ENCODE data around the gene MAN1A1.

MAN1A1 gene

GRCh38 chr6:119313937-119314884, 35.4 kb downstream of the MAN1A1 start:
- no peaks in the 10 kb centered on the region for H3K9me2 ChIP-seq (replicated peaks; ENCODE audit: low read depth, low read length)
- peak overlapping the region; percentile 50 for H3K4me2 ChIP-seq (ENCODE audit: low read depth, low read length, poor library complexity, severe bottlenecking)
- no peaks in the 10 kb centered on the region; the same call in 1 of the 2 replicates for H3F3A ChIP-seq (ENCODE audit: low read depth)
- no peaks in the 10 kb centered on the region for H3K27me3 ChIP-seq (ENCODE audit: insufficient read depth, low read length, poor library complexity, severe bottlenecking)
- H3K9me3 ChIP-seq (ENCODE audit: insufficient read depth, low read depth, low read length): no peaks in the 10 kb centered on the region
- no peak overlapping the region for H2AFZ ChIP-seq (ENCODE audit: low read length)
- TF ChIP-seq CTCF (conservative IDR thresholded peaks at IDR 0.05; ENCODE audit: low read length): no peak
- no peaks in the 10 kb centered on the region for H4K20me1 ChIP-seq (ENCODE audit: insufficient read depth, low read length, poor library complexity, severe bottlenecking)
- peak overlapping the region; percentile 34 for H3K4me3 ChIP-seq (ENCODE audit: low read length, poor library complexity, severe bottlenecking)
- peaks cover 13% of the 10 kb centered on the region; the same call in 1 of the 2 replicates for H3K79me2 ChIP-seq (ENCODE audit: insufficient read depth, low read length)
- H3K36me3 ChIP-seq (ENCODE audit: insufficient read depth, low read length): no peaks in the 10 kb centered on the region
- peak overlapping the region; percentile 10 for H3K9ac ChIP-seq (ENCODE audit: low read depth, low read length, poor library complexity, severe bottlenecking)
- peaks cover 69% of the 10 kb centered on the region for H3K4me1 ChIP-seq (ENCODE audit: insufficient read depth, low read length, poor library complexity, severe bottlenecking)

GRCh38 chr6:119312875-119313338, 36.7 kb downstream of the MAN1A1 start:
- H3K4me2 ChIP-seq (ENCODE audit: low read depth, low read length, poor library complexity, severe bottlenecking): peak overlapping the region; percentile 50
- no peaks in the 10 kb centered on the region for H3K27me3 ChIP-seq (ENCODE audit: insufficient read depth, low read length, poor library complexity, severe bottlenecking)
- no peaks in the 10 kb centered on the region; the same call in 1 of the 2 replicates for H3F3A ChIP-seq (ENCODE audit: low read depth)
- H3K4me3 ChIP-seq (ENCODE audit: low read length, poor library complexity, severe bottlenecking): peak overlapping the region; percentile 34
- H3K79me2 ChIP-seq (ENCODE audit: insufficient read depth, low read length): peaks cover 13% of the 10 kb centered on the region; the same call in 1 of the 2 replicates
- H3K9ac ChIP-seq (ENCODE audit: low read depth, low read length, poor library complexity, severe bottlenecking): no peak overlapping the region
- no peaks in the 10 kb centered on the region for H4K20me1 ChIP-seq (ENCODE audit: insufficient read depth, low read length, poor library complexity, severe bottlenecking)
- H3K9me2 ChIP-seq (replicated peaks; ENCODE audit: low read depth, low read length): no peaks in the 10 kb centered on the region
- no peaks in the 10 kb centered on the region for H3K36me3 ChIP-seq (ENCODE audit: insufficient read depth, low read length)
- TF ChIP-seq CTCF (conservative IDR thresholded peaks at IDR 0.05; ENCODE audit: low read length): no peak
- no peak for TF ChIP-seq EZH2phosphoT487 (IDR thresholded peaks at IDR 0.05; ENCODE audit: borderline replicate concordance)
- H3K4me1 ChIP-seq (ENCODE audit: insufficient read depth, low read length, poor library complexity, severe bottlenecking): peaks cover 82% of the 10 kb centered on the region
- H3K9me3 ChIP-seq (ENCODE audit: insufficient read depth, low read depth, low read length): no peaks in the 10 kb centered on the region
- H2AFZ ChIP-seq (ENCODE audit: low read length): no peak overlapping the region

- H3K9me2 ChIP-seq (replicated peaks; ENCODE audit: low read depth, low read length): no peaks in the 10 kb centered on the region
- no peak overlapping the region for H2AFZ ChIP-seq (ENCODE audit: low read length)
- peak overlapping the region; percentile 50 for H3K4me2 ChIP-seq (ENCODE audit: low read depth, low read length, poor library complexity, severe bottlenecking)
- H3K27me3 ChIP-seq (ENCODE audit: insufficient read depth, low read length, poor library complexity, severe bottlenecking): no peaks in the 10 kb centered on the region
- TF ChIP-seq EZH2phosphoT487 (IDR thresholded peaks at IDR 0.05; ENCODE audit: borderline replicate concordance) (no peak), CTCF (conservative IDR thresholded peaks at IDR 0.05; ENCODE audit: low read length) (no peak)
- no peaks in the 10 kb centered on the region for H3K36me3 ChIP-seq (ENCODE audit: insufficient read depth, low read length)
- no peaks in the 10 kb centered on the region for H3K9me3 ChIP-seq (ENCODE audit: insufficient read depth, low read depth, low read length)
- peaks cover 13% of the 10 kb centered on the region; the same call in 1 of the 2 replicates for H3K79me2 ChIP-seq (ENCODE audit: insufficient read depth, low read length)
- peak overlapping the region; percentile 34 for H3K4me3 ChIP-seq (ENCODE audit: low read length, poor library complexity, severe bottlenecking)
- H3F3A ChIP-seq (ENCODE audit: low read depth): no peaks in the 10 kb centered on the region; the same call in 1 of the 2 replicates
- H3K9ac ChIP-seq (ENCODE audit: low read depth, low read length, poor library complexity, severe bottlenecking): no peak overlapping the region
- H4K20me1 ChIP-seq (ENCODE audit: insufficient read depth, low read length, poor library complexity, severe bottlenecking): no peaks in the 10 kb centered on the region
- peaks cover 86% of the 10 kb centered on the region for H3K4me1 ChIP-seq (ENCODE audit: insufficient read depth, low read length, poor library complexity, severe bottlenecking)
Measured at GRCh38 chr6:119312441-119312840, 37.1 kb downstream of the MAN1A1 start.

All from Loucy (cell line).